Activated CD8-positive, alpha-beta T cell treated with anti-CD3 and anti-CD28 coated beads for 36 hours (primary cell): Measurements from ENCODE around the gene ASIC3. TPM values are rescaled to one million over a fixed set of nuclear protein-coding genes. Genes with fewer than 3 reads are reported as not detected.

Experiments used
- ATAC-seq: fragments of 200-7000 bp; cut with Tn5 transposase; one replicate; pipeline ENCODE4 v1.10.0; 2021; ENCODE audit warnings: mild to moderate bottlenecking, moderate library complexity
- CTCF ChIA-PET: fragments of 350-600 bp; sonication (Branson Sonifier 250); formaldehyde crosslinking; loops from one replicate; lab custom pipeline; 2021; ENCODE audit warnings: antibody characterized with exemption; lab: Charles Lee
- POLR2A ChIA-PET: fragments of 350-600 bp; sonication (Branson Sonifier 250); formaldehyde crosslinking; loops from one replicate; lab custom pipeline; 2021; ENCODE audit warnings: antibody characterized with exemption; lab: Charles Lee
- DNase-seq: peaks from one replicate; pipeline ENCODE4 v3.0.0-alpha.2; 2020
- H3K27ac Mint-ChIP-seq: one replicate; pipeline ENCODE4 v1.8.0; 2021; ENCODE audit warnings: mild to moderate bottlenecking, mixed read lengths
- H3K27me3 Mint-ChIP-seq: one replicate; pipeline ENCODE4 v1.8.0; 2021; ENCODE audit warnings: mixed read lengths
- H3K36me3 Mint-ChIP-seq: one replicate; pipeline ENCODE4 v1.8.0; 2021; ENCODE audit warnings: low read depth, mixed read lengths
- H3K4me1 Mint-ChIP-seq: one replicate; pipeline ENCODE4 v1.8.0; 2021; ENCODE audit warnings: low read depth, mixed read lengths
- H3K4me3 Mint-ChIP-seq: one replicate; pipeline ENCODE4 v1.8.0; 2021; ENCODE audit warnings: mild to moderate bottlenecking, moderate library complexity, mixed read lengths
- H3K9me3 Mint-ChIP-seq: one replicate; pipeline ENCODE4 v1.8.0; 2021; ENCODE audit warnings: mixed read lengths
- intact Hi-C: fragments of 100-400 bp; cut with micrococcal nuclease; formaldehyde crosslinking; loops from one replicate; pipeline ENCODE4 v1.10.0; 2022
- total RNA-seq, 2 experiments: library from RNA; stranded (reverse); gene quantifications; one replicate each; pipeline ENCODE4 v1.2.3, GENCODE V29; 2021
- TF ChIP-seq, protein P1 (sequence below): fragments of 200-600 bp; IDR thresholded peaks from one replicate; pipeline ENCODE4 v1.8.0; 2022; ENCODE audit warnings: antibody characterized with exemption, mild to moderate bottlenecking

ASIC3 gene
- total RNA-seq, 2 experiments from 2014 or later, result 3.7 to 5.8 TPM

- Mint-ChIP-seq H3K27ac (no peak overlapping the region), H3K4me3 (no peak overlapping the region), H3K4me1 (peaks cover 21% of the 10 kb centered on the region), H3K9me3 (no peaks in the 10 kb centered on the region), H3K36me3 (no peaks in the 10 kb centered on the region), H3K27me3 (peaks cover 17% of the 10 kb centered on the region)
- POLR2A ChIA-PET, result interaction anchor here (1.1 kb wide), 1 partner anchor 12 kb away, joined by 3 read pairs; no protein-coding TSS in a partner anchor
- TF ChIP-seq, protein P1, sequence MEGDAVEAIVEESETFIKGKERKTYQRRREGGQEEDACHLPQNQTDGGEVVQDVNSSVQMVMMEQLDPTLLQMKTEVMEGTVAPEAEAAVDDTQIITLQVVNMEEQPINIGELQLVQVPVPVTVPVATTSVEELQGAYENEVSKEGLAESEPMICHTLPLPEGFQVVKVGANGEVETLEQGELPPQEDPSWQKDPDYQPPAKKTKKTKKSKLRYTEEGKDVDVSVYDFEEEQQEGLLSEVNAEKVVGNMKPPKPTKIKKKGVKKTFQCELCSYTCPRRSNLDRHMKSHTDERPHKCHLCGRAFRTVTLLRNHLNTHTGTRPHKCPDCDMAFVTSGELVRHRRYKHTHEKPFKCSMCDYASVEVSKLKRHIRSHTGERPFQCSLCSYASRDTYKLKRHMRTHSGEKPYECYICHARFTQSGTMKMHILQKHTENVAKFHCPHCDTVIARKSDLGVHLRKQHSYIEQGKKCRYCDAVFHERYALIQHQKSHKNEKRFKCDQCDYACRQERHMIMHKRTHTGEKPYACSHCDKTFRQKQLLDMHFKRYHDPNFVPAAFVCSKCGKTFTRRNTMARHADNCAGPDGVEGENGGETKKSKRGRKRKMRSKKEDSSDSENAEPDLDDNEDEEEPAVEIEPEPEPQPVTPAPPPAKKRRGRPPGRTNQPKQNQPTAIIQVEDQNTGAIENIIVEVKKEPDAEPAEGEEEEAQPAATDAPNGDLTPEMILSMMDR, result no peak
- ATAC-seq, result no peak
- intact Hi-C loops, result no loop called here
- CTCF ChIA-PET, result interaction anchor here (0.6 to 3.7 kb wide), 7 partner anchors 10 to 177 kb away, joined by 3 to 25 read pairs (median 3); partner anchors contain the start of gene FASTK
- DNase-seq, result no peak
Observed at GRCh38 chr7:151089893-151090730, 41.8 kb downstream of the ASIC3 start.

GRCh38 chr7:151091003-151091402 lies 42.7 kb downstream of the ASIC3 start:
- H3K9me3 Mint-ChIP-seq, result no peaks in the 10 kb centered on the region
- ChIA-PET POLR2A (interaction anchor here (1.1 kb wide), 1 partner anchor 13 kb away, joined by 3 read pairs; no protein-coding TSS in a partner anchor), CTCF (interaction anchor here (0.6 to 3.7 kb wide), 7 partner anchors 11 to 448 kb away, joined by 3 to 25 read pairs (median 3); partner anchors contain the start of genes ABCB8 and FASTK)
- intact Hi-C loops, result no loop called here
- H3K4me1 Mint-ChIP-seq, result peaks cover 13% of the 10 kb centered on the region
- no peak for ATAC-seq
- no peak overlapping the region for H3K27ac Mint-ChIP-seq
- H3K36me3 Mint-ChIP-seq, result no peaks in the 10 kb centered on the region
- DNase-seq, result no peak
- H3K27me3 Mint-ChIP-seq, result peaks cover 9% of the 10 kb centered on the region
- TF ChIP-seq, protein P1, result no peak
- H3K4me3 Mint-ChIP-seq, result no peak overlapping the region

- CTCF ChIA-PET, result interaction anchor here (0.6 to 3.7 kb wide), 6 partner anchors 16 to 447 kb away, joined by 3 to 25 read pairs (median 4); partner anchors contain the start of gene ABCB8
- Mint-ChIP-seq H3K36me3 (no peaks in the 10 kb centered on the region), H3K9me3 (no peaks in the 10 kb centered on the region), H3K27ac (no peak overlapping the region), H3K27me3 (peaks cover 9% of the 10 kb centered on the region), H3K4me1 (peaks cover 13% of the 10 kb centered on the region), H3K4me3 (no peak overlapping the region)
- POLR2A ChIA-PET, result interaction anchor here (1.1 kb wide), 1 partner anchor 14 kb away, joined by 3 read pairs; no protein-coding TSS in a partner anchor
- DNase-seq, result peak; percentile 53
- no peak for ATAC-seq
- TF ChIP-seq, protein P1, result peak; percentile 47
- intact Hi-C loops, result no loop called here
Observed at GRCh38 chr7:151091431-151091830, 43.1 kb downstream of the ASIC3 start.

DNA sequence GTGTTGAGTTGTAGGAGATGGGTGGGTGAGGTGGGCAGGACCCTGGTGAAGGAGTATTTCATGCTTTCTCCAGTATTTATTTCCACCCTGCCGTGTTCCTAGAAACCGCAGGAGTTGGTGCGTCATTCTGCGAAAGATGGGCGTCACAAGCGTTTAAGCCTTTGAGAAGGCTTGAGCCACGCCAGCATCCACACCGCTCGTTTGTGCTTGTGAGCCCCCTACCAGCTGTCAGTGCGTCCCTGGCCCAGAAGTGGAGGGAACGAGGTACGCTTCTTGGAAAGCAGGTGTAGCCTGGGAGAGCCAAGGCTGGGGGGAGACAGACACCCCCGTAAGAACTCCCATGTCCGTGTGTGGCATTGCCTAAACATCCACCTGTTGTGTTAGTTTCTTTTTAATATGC lies 43.7 kb downstream of the ASIC3 start:
- TF ChIP-seq, protein P1, result no peak
- ChIA-PET POLR2A (no interaction called here), CTCF (interaction anchor here (1.0 to 3.7 kb wide), 4 partner anchors 12 to 32 kb away, joined by 3 to 25 read pairs (median 6); no protein-coding TSS in a partner anchor)
- Mint-ChIP-seq H3K4me1 (peaks cover 13% of the 10 kb centered on the region), H3K27me3 (peaks cover 8% of the 10 kb centered on the region), H3K36me3 (no peaks in the 10 kb centered on the region), H3K27ac (no peak overlapping the region), H3K9me3 (no peaks in the 10 kb centered on the region), H3K4me3 (no peak overlapping the region)
- DNase-seq, result no peak
- intact Hi-C loops, result no loop called here
- no peak for ATAC-seq
